ENCODE results near the gene LCLAT1.

DNA sequence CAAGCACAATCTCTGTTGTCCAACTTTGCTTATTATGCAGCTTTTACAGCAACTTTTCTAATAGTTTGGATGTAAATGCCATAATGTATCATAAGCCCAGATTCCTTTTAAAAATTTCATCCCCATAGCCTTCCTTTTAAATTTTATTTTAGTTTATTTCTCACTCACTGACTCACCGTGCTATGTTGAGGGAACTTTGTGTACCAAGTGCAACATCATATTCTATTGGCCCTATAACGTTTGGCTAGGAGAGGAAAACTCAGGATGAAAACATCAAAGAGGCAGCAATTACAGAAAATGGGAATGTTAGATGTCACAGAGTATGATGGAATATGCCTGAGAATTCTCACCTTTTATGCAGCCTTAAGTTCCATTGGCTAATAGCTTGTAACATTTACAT is 135.5 kb downstream of the LCLAT1 start:
- TF ChIP-seq, protein P1, sequence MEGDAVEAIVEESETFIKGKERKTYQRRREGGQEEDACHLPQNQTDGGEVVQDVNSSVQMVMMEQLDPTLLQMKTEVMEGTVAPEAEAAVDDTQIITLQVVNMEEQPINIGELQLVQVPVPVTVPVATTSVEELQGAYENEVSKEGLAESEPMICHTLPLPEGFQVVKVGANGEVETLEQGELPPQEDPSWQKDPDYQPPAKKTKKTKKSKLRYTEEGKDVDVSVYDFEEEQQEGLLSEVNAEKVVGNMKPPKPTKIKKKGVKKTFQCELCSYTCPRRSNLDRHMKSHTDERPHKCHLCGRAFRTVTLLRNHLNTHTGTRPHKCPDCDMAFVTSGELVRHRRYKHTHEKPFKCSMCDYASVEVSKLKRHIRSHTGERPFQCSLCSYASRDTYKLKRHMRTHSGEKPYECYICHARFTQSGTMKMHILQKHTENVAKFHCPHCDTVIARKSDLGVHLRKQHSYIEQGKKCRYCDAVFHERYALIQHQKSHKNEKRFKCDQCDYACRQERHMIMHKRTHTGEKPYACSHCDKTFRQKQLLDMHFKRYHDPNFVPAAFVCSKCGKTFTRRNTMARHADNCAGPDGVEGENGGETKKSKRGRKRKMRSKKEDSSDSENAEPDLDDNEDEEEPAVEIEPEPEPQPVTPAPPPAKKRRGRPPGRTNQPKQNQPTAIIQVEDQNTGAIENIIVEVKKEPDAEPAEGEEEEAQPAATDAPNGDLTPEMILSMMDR (IDR thresholded peaks at IDR 0.05), result no peak
- TF ChIP-seq POLR2A (IDR thresholded peaks at IDR 0.05), result no peak

Data from uterus (tissue), 2 donors.